H7 (cell line): ENCODE measurements around the gene MOB4. TPM values are rescaled to one million over a fixed set of nuclear protein-coding genes. Genes with fewer than 3 reads are reported as not detected.
"Not testable (repeated sequence)": the region's sequence is repeated elsewhere in the genome, so short reads cannot be mapped to it uniquely, and the experiment has no call there.

Source experiments
- DNase-seq: peaks from one replicate; pipeline ENCODE4 v3.0.0; 2012
- H3K27me3 ChIP-seq: 2 replicates; pipeline ENCODE4 v1.6.0; 2011; ENCODE audit warnings: mild to moderate bottlenecking, low read length; ENCODE audit not compliant: control insufficient read depth, insufficient read depth
- H3K36me3 ChIP-seq: replicated peaks from 2 replicates; pipeline ENCODE4 v1.5.1; 2011; ENCODE audit warnings: low read length; ENCODE audit not compliant: control insufficient read depth, insufficient read depth
- H3K4me3 ChIP-seq: 2 replicates; pipeline ENCODE4 v1.5.1; 2011; ENCODE audit warnings: low read depth, mild to moderate bottlenecking, control low read depth, low read length, moderate library complexity; ENCODE audit not compliant: insufficient read depth
- total RNA-seq: library from RNA; depleted of rRNA; stranded (reverse); fragments of >200 nt; shearing (Covaris generic); gene quantifications from 2 replicates; pipeline ENCODE4 v1.2.3, GENCODE V29; 2014; rRNA removed

Gene MOB4
- total RNA-seq, result 59.2 and 72.6 TPM in 2 replicates

GRCh38 chr2:197515739-197516392, at the start of gene MOB4:
TSS of gene MOB4 (plus strand) at chr2:197516066. CDS start at chr2:197516087, 21 bp downstream.
- Histone ChIP-seq H3K4me3 (peak within 1 kb of the TSS; percentile 94), H3K36me3 (no peaks in the 10 kb centered on the region), H3K27me3 (no peaks in the 10 kb centered on the region)
- peak; percentile 96 for DNase-seq

- DNase-seq, result no peak
- Histone ChIP-seq H3K4me3 (no peak overlapping the region), H3K36me3 (peaks cover 8% of the 10 kb centered on the region), H3K27me3 (no peaks in the 10 kb centered on the region)
These were observed 43.7 kb upstream of the MOB4 start for GRCh38 chr2:197472166-197472565.

- H3K4me3 ChIP-seq, result no peak overlapping the region
- no peak for DNase-seq
These were observed 38.1 kb upstream of the MOB4 start for GRCh38 chr2:197477797-197478196.

DNA sequence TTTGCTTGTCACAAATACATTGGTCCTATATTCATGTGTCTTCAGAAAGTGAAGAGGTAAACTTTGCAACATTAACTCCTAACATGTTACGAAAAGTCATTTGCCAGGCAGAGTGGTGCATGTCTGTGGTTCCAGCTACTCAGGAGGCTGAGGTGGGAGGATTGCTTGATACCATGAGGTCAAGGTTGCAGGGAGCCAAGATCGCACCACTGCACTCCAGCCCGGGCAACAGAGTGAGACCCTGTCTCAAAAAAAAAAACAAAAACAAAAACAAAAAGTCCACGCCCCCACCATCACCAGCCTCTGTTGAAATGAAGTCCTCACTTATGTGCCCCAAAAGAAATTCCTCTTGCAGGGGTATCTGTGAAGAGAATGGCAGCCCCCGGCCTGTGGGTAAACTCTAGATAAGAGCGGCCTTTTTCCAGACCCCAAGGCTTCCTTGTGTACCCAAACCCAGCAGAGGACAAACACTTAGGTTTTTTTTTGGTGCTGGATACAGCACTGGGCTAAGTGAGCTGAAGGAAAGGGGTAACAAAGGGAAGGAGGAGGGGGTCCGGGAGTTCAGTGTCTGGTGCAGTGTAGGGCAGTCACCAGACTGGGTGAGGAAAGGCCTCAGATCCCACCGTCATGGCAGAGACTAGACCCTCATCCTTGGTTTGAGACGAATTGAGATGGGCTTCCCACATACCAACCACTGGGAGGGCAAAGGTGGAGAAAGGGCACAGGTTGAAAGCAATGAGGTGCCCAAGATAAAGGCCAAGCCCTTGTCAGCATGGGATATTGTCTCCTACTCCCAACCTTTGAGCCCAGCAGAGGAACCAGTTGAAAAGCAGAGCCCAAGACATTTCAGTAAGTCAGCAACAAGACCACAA, 35.5 kb upstream of the MOB4 start:
- Histone ChIP-seq H3K36me3 (peaks cover 4% of the 10 kb centered on the region), H3K27me3 (no peaks in the 10 kb centered on the region), H3K4me3 (no peak overlapping the region)
- no peak for DNase-seq

More at GRCh38 chr2:197477797-197478196, 38.1 kb upstream of the MOB4 start:
- H3K27me3 ChIP-seq, result no peaks in the 10 kb centered on the region
- peaks cover 9% of the 10 kb centered on the region for H3K36me3 ChIP-seq

GRCh38 chr2:197484248-197484647, 31.6 kb upstream of the MOB4 start:
- DNase-seq, result not testable (repeated sequence)
- peaks cover 17% of the 10 kb centered on the region for H3K36me3 ChIP-seq

GRCh38 chr2:197486175-197486574, 29.7 kb upstream of the MOB4 start:
- peaks cover 30% of the 10 kb centered on the region for H3K36me3 ChIP-seq
- no peak for DNase-seq
- no peak overlapping the region for H3K4me3 ChIP-seq
- no peaks in the 10 kb centered on the region for H3K27me3 ChIP-seq

More at GRCh38 chr2:197484248-197484647, 31.6 kb upstream of the MOB4 start:
- not testable (repeated sequence) for H3K27me3 ChIP-seq, H3K4me3 ChIP-seq

DNA sequence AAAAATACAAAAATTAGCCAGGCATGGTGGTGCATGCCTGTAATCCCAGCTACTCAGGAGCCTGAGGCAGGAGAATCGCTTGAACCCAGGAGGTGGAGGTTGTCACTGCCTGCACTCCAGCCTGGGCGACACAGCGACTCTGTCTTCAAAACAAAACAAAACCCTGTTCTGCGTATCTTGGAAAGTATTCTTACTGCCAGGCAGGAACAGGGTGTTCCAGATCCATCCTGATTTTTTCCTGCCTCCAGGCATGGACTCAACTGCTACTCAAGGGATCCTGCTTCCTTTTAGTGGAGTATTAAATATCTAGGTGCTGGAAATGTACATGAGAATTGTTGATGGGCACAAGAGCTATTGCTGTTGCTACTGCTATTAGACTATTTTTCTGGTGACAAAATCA, 28.5 kb upstream of the MOB4 start:
- Histone ChIP-seq H3K4me3 (no peak overlapping the region), H3K36me3 (peaks cover 41% of the 10 kb centered on the region), H3K27me3 (no peaks in the 10 kb centered on the region)
- DNase-seq, result no peak

- DNase-seq, result no peak
- peaks cover 54% of the 10 kb centered on the region for H3K36me3 ChIP-seq
- H3K4me3 ChIP-seq, result no peak overlapping the region
- no peaks in the 10 kb centered on the region for H3K27me3 ChIP-seq
These were observed 20.3 kb upstream of the MOB4 start for GRCh38 chr2:197495433-197496134.

DNA sequence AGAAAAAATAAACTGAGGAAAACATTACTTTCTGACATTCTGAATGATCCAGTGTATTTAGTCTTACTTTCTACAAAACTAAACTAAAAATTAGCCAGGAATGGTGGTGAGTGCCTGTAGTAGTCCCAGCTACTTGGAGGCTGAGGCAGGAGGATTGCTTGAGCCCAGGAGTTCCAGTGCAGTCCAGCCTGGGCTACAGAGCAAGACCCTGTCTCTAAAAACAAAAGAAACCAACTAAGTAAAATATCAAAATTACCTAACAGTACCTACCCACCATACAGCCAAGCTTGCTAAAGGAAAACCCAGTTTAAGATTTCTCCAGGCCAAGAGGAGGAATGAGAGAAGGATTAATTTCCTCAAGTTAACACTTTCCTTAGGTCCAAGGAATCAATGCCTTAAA, 19.2 kb upstream of the MOB4 start:
- Histone ChIP-seq H3K36me3 (peaks cover 47% of the 10 kb centered on the region), H3K4me3 (no peak overlapping the region)

GRCh38 chr2:197497326-197497725, 18.5 kb upstream of the MOB4 start:
- H3K27me3 ChIP-seq, result no peaks in the 10 kb centered on the region
- DNase-seq, result no peak
- no peak overlapping the region for H3K4me3 ChIP-seq
- H3K36me3 ChIP-seq, result peaks cover 42% of the 10 kb centered on the region

More for the DNA sequence above, 19.2 kb upstream of the MOB4 start:
- no peaks in the 10 kb centered on the region for H3K27me3 ChIP-seq
- no peak for DNase-seq

DNA sequence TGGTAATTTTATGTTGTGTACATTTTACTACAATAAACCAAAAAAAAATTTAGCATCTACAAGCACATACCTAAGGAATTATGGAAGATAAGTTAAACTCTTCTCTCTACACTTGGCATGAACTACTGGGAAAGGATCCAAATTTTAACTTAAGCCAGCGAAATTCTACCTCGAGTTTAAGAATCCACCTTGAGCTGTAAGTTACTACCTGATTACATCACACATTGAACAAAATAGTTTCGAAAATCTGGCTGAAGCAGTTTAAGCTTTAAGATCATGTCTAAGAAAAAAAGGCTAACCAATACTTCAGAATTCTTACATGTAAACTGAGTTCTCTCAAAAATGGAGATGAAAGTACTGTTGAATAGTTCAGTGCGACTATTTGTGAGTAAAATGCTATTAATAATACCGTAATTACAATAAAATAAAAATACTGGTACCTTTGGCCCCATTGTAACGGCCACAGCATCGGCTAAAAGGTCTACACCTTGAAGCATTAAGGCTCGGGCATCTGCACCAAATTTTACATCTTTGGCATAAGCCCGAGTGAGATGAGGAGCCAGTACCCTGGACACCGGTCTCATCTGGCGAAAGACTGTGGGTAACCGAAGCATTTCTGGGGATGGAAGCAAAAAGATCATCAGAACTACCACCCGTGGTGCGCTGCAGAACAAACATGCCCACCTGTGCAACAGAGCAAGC, 17.5 kb upstream of the MOB4 start:
- no peaks in the 10 kb centered on the region for H3K27me3 ChIP-seq
- H3K4me3 ChIP-seq, result peak overlapping the region; percentile 92
- no peak for DNase-seq
- H3K36me3 ChIP-seq, result peaks cover 35% of the 10 kb centered on the region

GRCh38 chr2:197498937-197499593, 16.8 kb upstream of the MOB4 start:
- Histone ChIP-seq H3K27me3 (no peaks in the 10 kb centered on the region), H3K4me3 (peak overlapping the region; percentile 92), H3K36me3 (peaks cover 33% of the 10 kb centered on the region)
- DNase-seq, result peak; percentile 71

- no peaks in the 10 kb centered on the region for H3K27me3 ChIP-seq
- peak; percentile 97 for DNase-seq
- peak within 1 kb of the TSS; percentile 92 for H3K4me3 ChIP-seq
- peaks cover 28% of the 10 kb centered on the region for H3K36me3 ChIP-seq
These were observed 16.0 kb upstream of the MOB4 start, which contains the start of the genes HSPD1 and HSPE1 for GRCh38 chr2:197499594-197500502. TSS of gene HSPD1 (minus strand) at chr2:197499840. CDS start at chr2:197498848, 992 bp downstream. TSS of gene HSPE1 (plus strand) at chr2:197500379. CDS start at chr2:197500437, 58 bp downstream.
